ENCODE data around the gene ZMIZ1.

Gene ZMIZ1

DNA sequence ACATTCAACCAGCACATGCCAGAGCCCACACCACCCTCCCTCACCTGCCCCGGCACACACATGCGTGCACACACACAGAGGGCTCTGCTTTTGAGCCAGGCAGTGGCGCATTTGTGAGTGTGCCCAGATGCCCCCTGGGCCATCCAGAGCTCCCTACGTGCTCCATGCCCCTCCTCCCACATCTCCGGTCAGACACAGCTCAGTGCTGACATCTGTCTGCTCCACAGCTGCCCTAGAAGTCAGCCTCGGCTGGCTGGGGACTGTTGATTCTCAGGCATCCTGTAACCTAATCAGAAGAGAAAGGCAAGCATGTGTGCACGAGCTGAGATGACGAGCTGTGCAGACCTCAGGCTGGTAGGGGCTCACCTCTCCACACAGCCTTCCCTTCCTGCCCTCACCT, 135.1 kb downstream of the ZMIZ1 start:
- no peak for DNase-seq (ENCODE audit: low read depth in 2 of 2)

DNA sequence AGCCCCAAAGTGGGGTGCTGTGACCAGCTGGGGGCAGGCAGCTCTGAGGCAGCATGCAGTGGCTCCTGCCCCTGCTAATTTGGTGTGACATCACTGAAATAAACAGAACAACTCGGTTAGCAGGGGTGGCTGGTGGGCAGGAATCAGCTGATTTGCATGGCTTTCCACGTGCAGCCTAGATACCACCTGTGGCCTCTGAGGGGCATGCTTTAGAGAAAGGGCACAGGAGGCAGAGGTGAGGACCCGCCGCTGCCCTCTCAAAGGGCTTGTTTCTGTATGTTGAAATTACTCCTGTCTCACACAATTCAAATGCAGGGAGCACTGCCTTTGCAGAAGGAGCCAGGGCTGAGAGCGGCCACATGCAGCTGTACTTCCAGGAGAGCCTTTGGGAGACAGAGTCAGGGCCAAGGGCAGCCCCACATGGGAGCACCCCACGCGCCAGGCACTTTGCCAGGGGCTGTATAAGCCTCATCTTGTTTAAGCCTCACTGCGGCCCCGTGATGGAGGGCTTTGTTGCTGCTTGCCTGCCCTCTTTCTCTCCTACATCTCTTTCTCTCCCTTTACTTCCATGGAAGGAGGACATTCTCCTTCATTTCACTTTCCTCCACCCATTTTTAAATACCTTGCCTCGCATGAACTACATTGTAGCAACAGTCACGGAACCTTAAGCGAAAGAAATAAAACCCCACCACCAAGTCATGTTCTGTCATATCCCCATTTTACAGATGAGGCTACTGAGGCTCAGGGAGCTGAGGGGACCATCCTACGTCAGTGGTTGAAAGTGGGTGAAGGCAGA, 137.7 kb downstream of the ZMIZ1 start:
- no peak for DNase-seq (ENCODE audit: low read depth in 2 of 2)

DNA sequence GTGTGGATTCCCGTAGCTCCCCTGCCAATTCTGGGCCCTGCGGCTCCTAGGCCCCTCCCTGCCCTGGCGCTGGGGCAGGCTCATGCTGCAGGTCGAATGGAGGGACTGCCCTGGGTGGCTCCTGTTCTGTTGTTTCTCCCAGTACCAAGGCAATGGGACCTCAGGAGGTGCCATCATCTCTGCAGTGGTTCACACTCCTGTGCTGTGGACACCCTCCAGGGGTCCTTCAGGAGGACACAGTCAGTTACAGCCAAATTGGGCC, 138.3 kb downstream of the ZMIZ1 start:
- no peak for DNase-seq (ENCODE audit: low read depth in 2 of 2)

DNA sequence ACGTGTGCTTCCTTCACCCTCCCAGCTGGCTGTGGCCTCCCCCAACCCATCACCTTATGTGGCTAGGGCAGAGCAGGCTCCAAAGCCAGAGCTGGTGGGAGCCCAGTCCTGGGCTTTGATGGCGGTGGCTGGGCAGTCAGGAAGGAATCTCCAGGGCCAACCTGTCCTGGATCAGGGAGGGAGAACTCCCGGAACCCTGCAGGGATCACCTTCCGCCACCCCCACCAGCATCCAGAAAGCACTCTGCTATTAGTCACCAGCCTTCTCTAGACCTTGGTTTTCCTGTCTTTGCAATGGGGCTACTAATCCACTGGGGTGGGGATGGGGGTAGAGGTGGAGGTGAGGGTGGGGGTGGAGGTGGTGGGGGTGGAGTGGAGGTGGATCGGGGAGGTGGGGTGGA, 139.0 kb downstream of the ZMIZ1 start:
- no peak for DNase-seq (ENCODE audit: low read depth in 2 of 2)

DNA sequence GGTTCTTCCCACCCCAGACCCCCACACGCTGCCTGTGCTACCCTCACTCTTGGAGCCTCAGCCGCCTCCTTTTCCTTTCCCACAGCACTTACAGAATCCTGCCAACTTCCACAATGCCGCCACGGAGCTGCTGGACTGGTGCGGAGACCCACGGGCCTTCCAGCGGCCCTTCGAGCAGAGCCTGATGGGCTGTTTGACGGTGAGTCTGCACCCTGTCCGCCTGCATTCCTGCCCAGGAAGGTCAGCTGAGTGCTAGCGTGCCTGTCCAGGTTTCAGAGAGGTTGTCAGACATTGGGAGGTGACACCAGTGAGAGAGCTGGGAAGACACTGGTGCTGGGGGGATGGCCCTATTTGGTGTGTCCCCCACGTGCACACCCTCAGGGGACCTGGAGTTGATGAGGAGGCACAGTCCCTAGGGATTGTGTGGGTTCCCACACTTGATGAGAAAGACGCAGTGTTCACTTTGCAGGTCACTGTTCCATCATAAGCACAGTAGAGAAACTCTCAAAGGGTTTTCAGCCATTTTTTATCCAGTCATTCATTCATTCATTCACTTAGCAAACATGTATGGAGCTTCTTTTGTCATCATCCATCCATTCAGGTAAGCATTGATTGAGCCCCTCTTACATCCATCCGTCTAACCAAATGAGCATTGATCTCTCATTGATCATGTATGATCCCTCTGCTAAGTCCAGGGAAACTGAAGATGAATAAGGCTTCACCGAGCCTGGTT, 139.7 kb downstream of the ZMIZ1 start:
- no peak for DNase-seq (ENCODE audit: low read depth in 2 of 2)

DNA sequence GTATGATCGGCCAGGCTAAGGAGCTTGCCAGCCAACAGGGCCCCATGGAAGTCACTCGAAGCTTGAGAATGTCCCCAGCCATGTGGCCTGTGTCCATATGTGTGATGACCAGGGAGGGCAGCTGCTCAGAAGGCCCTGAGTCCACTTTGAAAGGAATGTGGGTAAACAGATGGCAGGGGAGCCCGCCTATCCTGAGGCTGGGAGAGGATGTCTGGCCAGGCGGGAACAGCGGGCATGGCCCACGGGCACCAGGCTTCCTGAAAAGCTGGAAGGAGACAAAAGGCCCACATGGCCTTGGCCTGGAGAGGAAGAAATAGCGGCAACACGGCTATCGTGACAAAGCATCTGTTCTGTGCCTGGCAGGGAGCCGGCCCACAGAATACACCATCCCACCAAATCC, 140.6 kb downstream of the ZMIZ1 start:
- no peak for DNase-seq (ENCODE audit: low read depth in 2 of 2)

DNA sequence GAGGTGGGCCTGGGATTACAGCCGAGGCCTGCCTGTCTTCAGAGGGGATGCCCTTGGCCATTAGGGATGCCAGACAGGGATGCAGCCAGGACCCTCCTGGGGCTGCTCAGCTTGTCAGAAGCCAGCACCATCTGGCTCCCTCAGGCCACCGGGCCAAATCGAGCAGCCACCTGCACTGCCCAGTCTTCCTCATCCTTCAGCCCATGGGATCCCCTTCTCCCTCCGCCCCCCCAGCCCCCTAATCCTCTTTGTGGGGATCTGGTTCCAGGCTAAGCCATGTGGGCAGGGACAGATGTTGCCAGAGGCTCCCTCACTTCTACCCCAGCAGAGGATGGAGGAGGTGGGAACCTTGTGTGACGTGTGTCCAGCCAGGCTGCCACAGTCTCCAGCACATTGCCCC, 141.1 kb downstream of the ZMIZ1 start:
- DNase-seq (ENCODE audit: low read depth in 2 of 2), result no peak

DNA sequence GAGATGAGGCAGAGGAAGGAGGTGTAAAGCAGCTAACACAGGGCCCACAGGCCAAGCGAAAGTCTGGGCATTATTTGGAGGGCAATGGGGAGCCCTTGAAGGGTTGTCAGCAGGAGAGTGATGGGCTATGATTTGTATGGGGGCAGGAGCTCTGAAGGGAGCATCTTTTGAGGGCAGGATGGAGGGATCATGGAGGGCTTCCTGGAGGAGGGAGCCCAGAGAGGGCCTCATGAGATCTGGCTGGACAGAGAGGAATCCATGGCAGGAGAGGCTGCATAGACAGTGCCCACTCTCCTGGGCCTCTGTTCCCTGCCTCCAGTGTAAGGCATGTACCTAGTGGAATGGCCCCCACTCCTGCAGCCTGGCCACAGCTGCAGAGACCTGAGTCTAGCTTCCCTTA, 141.9 kb downstream of the ZMIZ1 start:
- DNase-seq (ENCODE audit: low read depth in 2 of 2), result no peak

DNA sequence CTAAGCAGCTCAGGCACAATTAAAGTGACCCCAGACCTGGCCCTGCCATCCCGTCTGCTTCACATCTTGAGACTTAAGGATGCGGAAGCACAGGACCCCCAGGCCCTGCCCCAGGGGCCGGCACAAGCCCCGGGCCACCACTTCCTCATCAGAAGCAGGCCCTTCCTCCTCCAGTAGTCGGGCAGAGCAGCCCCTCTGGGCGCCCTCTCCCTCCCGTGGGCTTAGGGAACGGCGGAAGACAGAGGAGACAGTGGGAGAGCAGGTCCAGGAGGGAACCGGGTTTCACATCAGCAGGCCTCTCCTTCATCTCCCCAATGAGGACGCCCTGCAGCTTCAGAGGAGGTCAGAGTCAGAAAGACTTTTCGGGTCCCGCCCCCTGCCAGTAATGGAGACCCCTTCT, 142.8 kb downstream of the ZMIZ1 start:
- no peak for DNase-seq (ENCODE audit: low read depth in 2 of 2)

DNA sequence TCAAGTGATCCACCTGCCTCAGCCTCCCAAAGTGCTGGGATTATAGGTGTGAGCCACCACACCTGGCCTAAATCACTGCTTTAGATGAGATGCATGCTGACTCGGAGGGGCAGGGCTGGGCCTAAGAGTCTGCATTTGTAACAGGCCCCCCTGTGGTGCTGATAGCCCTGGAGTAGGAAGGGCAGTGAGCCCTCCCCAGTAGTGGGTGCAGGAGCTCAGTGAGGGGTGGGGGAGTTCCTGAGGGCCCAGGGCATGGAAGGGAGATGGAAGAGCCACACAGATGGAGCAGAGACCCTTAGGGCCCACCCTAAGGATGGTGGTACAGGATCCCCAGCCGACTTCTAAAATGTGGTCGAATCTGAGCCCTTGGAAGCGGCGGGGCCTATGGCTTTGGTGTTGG, 146.8 kb downstream of the ZMIZ1 start:
- no peak for DNase-seq (ENCODE audit: low read depth in 2 of 2)

DNA sequence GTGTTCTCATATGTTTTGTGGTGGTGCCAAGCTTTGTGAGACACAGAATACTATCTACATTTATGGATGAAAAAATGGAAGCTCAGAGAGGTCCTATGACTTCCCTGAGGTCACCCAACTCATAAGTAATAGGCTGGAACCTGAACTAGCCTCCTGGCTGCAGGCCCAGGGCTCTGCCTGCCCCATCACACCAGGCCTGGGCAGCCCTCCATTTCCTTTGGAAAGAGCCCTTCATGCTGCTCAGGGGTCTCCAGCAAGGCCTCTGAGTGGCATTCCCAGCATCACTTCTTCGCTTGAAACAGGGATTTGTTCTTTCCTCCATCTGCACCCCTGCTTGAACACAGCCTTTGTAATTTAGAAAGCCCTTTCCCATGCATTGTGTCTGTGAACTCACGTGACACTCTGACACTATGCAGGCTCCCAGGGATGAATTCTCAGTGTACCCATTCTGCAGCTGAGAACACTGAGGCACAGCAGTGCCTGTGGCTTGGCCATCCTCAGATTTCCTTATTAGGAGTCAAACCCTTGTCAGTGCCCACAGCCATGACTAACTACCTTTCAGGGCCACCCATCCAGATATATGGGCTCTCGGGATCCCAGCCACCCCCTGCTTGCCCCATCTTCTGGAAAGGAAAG, 150.7 kb downstream of the ZMIZ1 start:
- DNase-seq (ENCODE audit: low read depth in 2 of 2), result no peak

DNA sequence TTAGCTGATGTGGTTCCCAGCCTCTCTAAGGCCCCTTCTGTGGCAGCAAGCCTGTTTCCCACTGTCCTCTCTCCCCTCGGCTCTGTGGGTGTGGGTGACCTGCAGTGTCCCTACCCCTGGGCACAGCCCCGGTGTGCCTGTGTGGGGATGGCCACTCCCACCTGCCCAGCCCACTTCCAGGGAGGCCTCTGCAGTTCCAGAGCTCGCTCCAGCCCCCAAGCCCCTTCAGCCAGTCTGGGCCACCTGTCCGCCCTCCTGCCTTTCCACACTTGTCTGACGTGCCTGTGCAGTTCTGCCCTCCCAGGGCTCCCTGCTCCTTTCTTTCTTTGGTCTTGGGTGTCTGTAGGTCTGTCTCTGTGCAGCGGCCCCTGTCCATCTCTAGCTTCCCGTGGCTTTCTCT, 151.5 kb downstream of the ZMIZ1 start:
- DNase-seq (ENCODE audit: low read depth in 2 of 2), result no peak

DNA sequence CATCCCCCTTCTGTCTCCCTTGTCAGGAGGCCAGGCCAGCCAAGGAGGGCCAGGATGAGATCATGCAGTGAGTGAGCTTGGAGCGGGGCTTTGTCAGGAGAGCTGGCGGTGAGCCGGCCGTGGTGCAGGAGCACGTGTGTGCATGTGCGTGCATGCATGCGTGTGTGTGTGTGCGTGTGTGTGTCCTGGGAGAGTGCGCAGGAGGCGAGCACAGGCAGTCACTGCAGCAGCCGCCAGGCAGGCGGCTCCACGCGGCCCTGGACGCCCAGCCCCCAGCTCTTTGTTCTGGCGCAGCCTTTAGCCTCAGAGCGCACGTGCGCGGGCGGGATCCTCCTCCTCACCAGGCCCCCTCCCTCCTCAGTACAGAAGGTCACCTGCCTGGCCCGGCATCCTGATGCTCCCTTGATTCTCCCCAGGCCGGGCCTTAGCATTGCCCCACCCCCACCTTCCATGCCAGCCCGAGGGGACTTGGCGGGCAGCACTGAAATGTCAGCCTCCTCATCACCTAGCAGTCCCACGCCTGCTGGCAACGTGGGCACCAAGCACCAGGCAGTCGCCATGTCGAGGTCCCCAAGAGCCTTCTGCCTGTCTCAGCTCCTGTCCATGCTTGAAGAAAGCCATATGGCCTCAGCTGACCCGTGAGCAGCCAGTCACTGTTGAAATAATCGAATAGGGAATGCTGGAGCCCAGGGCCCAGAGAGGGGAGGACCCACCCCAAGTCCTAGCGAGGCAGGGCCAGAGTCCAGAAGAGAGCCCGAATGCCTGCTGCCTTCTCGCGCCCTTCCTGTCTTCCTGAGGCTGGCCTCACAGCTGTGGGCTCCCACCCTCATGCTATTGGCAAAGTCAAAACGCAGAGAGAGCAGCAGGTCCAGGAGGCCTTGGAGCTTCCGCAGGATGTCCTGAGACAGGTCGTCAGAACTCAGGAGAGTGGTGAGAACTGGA, 152.6 kb downstream of the ZMIZ1 start:
- DNase-seq (ENCODE audit: low read depth in 2 of 2), result no peak

DNA sequence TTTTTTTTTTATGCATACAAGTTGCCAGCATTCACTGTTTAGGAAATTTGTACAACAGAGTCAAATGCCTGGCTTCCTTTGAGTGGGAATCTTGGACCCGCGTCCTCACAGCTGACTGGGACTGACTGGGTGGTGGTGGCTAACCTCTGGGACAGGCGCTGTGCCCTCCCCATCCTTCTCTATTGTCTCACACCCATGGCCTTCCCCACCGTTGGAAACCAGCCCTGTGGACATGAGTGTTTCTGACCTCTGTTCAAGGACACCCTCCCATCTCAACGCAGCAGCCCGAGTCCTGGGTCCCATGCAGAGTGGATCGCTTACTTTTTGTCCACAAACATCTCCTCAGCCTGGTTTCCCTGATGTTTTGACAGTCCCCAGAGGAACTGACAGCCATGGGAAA, 153.4 kb downstream of the ZMIZ1 start:
- DNase-seq (ENCODE audit: low read depth in 2 of 2), result no peak

DNA sequence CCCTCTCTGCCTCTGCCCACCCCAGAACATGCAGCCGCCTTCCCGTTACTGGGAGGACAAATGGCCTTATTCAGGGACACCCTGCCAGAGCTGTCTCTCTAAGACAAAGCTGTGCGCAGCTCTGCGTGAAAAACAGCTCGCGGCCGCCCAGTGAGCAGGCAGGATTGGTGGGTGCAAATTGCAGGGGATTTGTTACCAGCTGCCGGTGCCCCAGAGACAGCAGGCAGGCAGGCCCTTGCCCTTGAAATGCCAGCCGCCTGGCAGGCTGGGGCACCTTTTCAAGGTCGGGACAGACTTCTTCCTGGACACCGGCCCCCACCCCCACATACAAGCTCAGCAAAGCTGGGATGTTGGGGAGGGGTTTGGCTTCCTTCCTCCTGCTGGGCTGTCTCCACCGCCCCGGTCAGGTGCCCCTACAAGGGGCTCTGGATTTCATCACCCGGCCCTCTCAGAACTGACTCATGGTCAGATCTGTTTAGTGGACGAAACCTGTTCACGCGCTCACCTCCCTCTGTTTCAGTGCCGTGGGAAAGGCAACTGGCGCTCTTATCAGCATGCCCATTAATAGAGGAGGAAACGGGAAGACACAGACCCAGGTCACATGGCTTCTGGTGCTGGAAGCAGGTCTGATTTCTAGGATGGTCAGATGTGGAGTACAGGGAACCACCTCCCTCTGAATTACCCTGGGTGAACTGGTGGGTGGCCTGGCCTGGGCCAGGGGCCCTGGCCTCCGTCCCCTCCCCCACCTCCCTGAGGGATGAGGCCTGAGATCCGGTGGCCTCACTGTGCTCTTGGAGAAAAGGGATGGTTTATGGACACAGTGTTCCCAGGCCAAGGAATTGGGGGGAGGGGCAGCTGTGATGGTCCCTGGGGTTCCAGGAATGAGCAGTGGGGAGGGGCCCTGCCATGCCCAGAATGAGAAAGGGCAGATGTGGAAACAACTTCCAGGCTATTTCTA, 154.6 kb downstream of the ZMIZ1 start:
- DNase-seq (ENCODE audit: low read depth in 2 of 2), result no peak

DNA sequence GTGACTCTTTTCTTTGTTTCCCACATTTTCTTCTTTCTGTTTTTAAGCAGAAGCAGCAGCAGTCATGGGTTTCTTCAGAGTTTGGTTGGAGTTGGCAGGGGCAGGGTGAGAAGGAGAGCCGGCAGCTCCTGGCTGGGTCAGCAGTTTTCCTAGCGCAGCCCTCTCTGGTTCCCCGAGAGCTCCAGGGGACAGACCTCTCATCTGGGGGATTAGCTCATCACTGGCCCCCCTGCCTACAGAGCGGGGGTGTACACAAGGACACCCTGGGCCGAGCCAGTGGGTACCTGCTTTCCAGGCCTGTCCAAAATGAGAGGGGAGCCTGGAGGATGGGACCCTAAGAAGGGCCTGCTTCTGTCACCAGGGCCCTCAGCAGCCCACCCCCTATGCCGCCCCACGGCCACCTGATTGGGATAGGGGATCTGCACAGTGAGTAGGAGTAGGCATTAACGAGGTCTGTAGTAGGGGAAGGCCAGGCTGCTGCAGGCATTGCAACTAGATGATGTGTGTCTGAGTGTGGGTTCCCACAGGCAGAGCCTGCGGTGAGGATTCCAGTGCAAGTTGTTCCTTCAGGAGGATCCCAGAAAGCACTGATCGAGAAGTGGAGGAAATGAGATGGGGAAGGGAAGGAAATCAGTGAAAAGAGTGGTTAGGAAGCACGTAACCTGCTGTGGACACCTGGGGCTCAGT, 155.6 kb downstream of the ZMIZ1 start:
- DNase-seq (ENCODE audit: low read depth in 2 of 2), result no peak

DNA sequence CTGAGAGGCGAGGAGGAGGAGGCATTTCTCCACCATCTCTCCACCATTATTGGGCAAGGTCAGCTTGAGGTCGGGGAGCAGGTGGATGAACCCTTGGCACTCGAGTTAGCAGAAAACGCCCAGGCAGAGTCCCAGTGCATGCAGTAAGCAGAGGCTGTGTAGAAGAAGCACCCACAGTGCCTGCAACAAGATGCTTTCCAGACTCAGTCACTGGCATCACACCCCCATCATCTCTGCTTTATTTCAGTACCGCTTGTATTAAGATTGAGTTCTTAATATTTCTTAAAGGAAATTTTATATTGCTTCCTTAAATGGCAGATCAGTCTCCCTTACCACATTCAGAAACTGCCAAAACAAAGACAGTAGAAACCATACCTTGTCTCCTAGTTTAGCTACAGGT, 156.2 kb downstream of the ZMIZ1 start:
- DNase-seq (ENCODE audit: low read depth in 2 of 2), result no peak

DNA sequence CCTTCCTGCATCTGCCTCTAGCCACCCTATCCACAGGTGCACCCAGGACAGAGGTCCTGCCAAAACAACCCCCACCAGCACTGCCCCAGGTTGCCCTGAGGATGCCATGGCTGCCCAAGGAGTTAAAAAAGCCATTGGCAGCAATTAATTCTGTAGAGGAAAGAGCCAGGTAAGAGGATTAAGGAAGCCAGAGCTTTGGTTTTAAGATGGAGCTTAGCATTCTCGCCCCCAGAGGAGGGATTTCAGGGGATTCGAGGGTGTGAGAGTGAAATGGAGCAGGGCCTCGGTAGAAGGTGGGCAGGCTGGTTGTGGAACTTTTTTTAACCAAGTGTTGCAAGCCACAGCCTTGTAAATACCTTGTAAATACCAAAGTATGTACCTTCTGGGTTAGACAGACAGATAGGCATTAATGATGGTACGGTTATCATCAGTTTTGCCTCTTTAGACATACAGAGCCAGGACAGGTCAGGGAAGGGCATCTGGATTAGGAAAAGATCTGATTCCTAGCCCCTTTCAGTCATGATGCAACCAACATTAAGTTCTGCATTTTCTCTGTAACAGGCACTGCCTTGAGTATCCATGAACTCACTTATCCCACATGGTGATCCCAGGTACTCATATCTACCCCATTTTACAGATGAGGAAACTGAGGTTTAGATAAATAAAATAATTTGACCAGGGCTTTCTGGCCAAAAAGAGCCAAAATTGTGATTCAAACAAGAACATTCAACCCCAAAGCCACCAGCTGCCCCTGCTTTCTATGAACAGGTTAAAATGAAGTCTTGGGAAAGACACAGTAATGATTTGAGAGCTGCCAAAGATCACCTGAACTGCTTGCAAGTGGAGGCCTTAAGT, 157.9 kb downstream of the ZMIZ1 start:
- DNase-seq (ENCODE audit: low read depth in 2 of 2), result no peak

DNA sequence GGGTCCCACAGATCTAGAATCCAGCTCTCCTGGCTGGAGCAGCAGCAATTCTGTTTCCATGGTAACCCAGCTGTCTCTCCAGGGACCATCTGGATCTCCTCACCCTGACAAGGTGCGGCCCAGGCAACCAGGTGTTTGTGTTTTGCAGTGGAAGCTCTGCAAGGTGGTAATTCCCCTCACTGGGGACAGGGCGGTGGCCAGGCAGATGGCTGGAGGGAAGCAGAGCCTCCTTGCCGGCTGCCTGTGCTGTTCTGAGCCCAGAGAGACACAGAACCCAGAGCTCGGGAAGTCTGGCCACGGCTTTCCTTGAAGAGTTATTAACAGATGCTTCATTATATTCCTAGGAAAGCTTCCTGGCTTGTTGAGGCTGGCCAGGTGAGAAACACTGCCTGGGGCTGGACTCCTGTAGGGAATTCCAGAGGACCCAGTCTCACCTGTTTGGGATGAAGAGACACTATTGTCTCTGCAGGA, 160.3 kb downstream of the ZMIZ1 start:
- DNase-seq (ENCODE audit: low read depth in 2 of 2), result no peak
